Hepatocyte (in vitro differentiated cells): ENCODE measurements around the gene HAND2. TPM values are rescaled to one million over a fixed set of nuclear protein-coding genes. Genes with fewer than 3 reads are reported as not detected.

Experiments used
- DNase-seq: peaks from one replicate; pipeline ENCODE4 v3.0.0-alpha.2; 2016; ENCODE audit warnings: low spot score
- H2AFZ ChIP-seq: fragments of 200-600 bp; sonication (generic); 2 replicates; pipeline ENCODE4 v1.6.0; 2016; ENCODE audit warnings: antibody characterized with exemption, mild to moderate bottlenecking
- H3K27ac ChIP-seq: fragments of 200-600 bp; sonication (generic); 2 replicates; pipeline ENCODE4 v1.5.1; 2016; ENCODE audit warnings: mild to moderate bottlenecking
- H3K27me3 ChIP-seq: fragments of 200-600 bp; sonication (generic); 2 replicates; pipeline ENCODE4 v1.6.1; 2016
- H3K36me3 ChIP-seq: fragments of 200-600 bp; sonication (generic); replicated peaks from 2 replicates; pipeline ENCODE4 v1.5.1; 2016; ENCODE audit warnings: low read depth; ENCODE audit not compliant: insufficient read depth
- H3K4me1 ChIP-seq: fragments of 200-600 bp; sonication (generic); 2 replicates; pipeline ENCODE4 v1.5.1; 2016; ENCODE audit warnings: mild to moderate bottlenecking, moderate library complexity; ENCODE audit not compliant: insufficient read depth
- H3K4me2 ChIP-seq: fragments of 200-600 bp; sonication (generic); 2 replicates; pipeline ENCODE4 v1.6.0; 2016
- H3K4me3 ChIP-seq: fragments of 200-600 bp; sonication (generic); 2 replicates; pipeline ENCODE4 v1.5.1; 2016; ENCODE audit warnings: mild to moderate bottlenecking
- H3K79me2 ChIP-seq: fragments of 200-600 bp; sonication (generic); 2 replicates; pipeline ENCODE4 v1.6.0; 2017; ENCODE audit warnings: mild to moderate bottlenecking
- H3K9me2 ChIP-seq: fragments of 200-600 bp; sonication (generic); replicated peaks from 2 replicates; pipeline ENCODE4 v1.6.0; 2017; ENCODE audit warnings: mild to moderate bottlenecking; ENCODE audit not compliant: insufficient read depth
- H3K9me3 ChIP-seq: fragments of 200-600 bp; sonication (generic); 2 replicates; pipeline ENCODE4 v1.5.1; 2016; ENCODE audit warnings: low read depth, mild to moderate bottlenecking
- H4K20me1 ChIP-seq: fragments of 200-600 bp; sonication (generic); 2 replicates; pipeline ENCODE4 v1.6.0; 2016; ENCODE audit warnings: mild to moderate bottlenecking; ENCODE audit not compliant: insufficient read depth, poor library complexity, severe bottlenecking
- EZH2 ChIP-seq: fragments of 200-600 bp; sonication (generic); IDR thresholded peaks from 2 replicates; pipeline ENCODE4 v1.6.1; 2016; ENCODE audit warnings: antibody characterized with exemption, mild to moderate bottlenecking, borderline replicate concordance
- EZH2phosphoT487 ChIP-seq: fragments of 200-600 bp; sonication (generic); IDR thresholded peaks from one replicate; pipeline ENCODE4 v1.6.1; 2018; ENCODE audit warnings: antibody characterized with exemption, mild to moderate bottlenecking, low read depth, moderate library complexity; ENCODE audit not compliant: unreplicated experiment, severe bottlenecking
- WGBS: methylation state at CpG from one replicate; pipeline ENCODE4 v1.1.6; 2016; ENCODE audit warnings: low lambda C conversion rate; ENCODE audit errors: missing lambda C conversion rate; 5-methylcytosine and 5-hydroxymethylcytosine counted together
- polyA plus RNA-seq: library from polyadenylated mRNA; unstranded; fragments of >200 nt; fragmentation: Nextera tagmentation; extraction: Ambion mirVana; gene quantifications from 2 replicates; pipeline ENCODE4 v1.2.1, GENCODE V29; 2016
- total RNA-seq: library from RNA; depleted of rRNA; stranded (reverse); fragments of >200 nt; gene quantifications from 2 replicates; pipeline ENCODE4 v1.2.3, GENCODE V29; 2014
- TF ChIP-seq, protein P1 (sequence below): fragments of 200-600 bp; sonication (generic); IDR thresholded peaks from 2 replicates; pipeline ENCODE4 v1.5.1; 2016; ENCODE audit warnings: antibody characterized with exemption, mild to moderate bottlenecking; ENCODE audit not compliant: poor library complexity

HAND2 gene
- total and polyA plus RNA-seq, 2 experiments from 2014 or later: 69.7 to 141 TPM

DNA sequence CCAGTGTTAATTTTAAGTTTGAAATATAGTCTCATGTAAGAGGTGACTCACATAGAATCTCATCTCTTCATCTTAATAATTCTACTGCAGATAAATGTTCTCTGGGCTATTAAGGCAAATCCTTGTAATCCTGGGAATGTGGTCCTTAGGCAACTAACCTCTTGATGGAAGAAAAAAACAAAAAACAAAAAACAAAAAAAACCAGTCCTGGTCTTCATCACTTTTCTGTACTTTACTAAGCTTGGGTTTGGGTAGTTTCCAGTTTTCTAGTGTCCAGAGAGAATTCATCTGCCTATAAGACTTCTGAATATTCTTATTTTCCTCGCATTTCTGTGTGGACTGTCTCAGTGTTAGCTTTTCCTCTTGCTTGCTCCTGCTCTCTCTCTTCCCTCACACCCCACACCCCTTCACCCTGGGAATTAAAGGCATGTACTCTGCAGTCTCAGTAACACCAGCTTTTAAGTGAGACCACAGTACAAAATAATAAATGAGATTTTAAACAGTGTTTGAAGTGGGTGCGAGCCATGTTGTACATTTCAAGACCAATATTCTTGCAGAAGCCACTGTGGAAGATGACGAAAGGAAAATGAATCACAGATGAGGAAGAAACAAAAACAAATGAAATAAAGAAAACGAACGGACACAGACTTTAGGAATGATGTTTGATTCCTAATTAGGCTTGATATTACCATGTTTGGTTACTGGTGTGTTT lies 51.7 kb downstream of the HAND2 start:
- Histone ChIP-seq H3K27ac (peak overlapping the region; percentile 7), H3K9me3 (no peaks in the 10 kb centered on the region), H2AFZ (no peak overlapping the region), H3K4me3 (no peak overlapping the region), H3K9me2 (no peaks in the 10 kb centered on the region), H3K36me3 (no peaks in the 10 kb centered on the region), H3K4me1 (no peaks in the 10 kb centered on the region), H3K4me2 (no peak overlapping the region), H3K27me3 (no peaks in the 10 kb centered on the region), H4K20me1 (no peaks in the 10 kb centered on the region), H3K79me2 (no peaks in the 10 kb centered on the region)
- no peak for DNase-seq
- TF ChIP-seq EZH2phosphoT487 (no peak), EZH2 (no peak)
- TF ChIP-seq, protein P1, sequence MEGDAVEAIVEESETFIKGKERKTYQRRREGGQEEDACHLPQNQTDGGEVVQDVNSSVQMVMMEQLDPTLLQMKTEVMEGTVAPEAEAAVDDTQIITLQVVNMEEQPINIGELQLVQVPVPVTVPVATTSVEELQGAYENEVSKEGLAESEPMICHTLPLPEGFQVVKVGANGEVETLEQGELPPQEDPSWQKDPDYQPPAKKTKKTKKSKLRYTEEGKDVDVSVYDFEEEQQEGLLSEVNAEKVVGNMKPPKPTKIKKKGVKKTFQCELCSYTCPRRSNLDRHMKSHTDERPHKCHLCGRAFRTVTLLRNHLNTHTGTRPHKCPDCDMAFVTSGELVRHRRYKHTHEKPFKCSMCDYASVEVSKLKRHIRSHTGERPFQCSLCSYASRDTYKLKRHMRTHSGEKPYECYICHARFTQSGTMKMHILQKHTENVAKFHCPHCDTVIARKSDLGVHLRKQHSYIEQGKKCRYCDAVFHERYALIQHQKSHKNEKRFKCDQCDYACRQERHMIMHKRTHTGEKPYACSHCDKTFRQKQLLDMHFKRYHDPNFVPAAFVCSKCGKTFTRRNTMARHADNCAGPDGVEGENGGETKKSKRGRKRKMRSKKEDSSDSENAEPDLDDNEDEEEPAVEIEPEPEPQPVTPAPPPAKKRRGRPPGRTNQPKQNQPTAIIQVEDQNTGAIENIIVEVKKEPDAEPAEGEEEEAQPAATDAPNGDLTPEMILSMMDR: no peak
- WGBS: 81% methylated on average over 5 of the region's 5 CpGs

DNA sequence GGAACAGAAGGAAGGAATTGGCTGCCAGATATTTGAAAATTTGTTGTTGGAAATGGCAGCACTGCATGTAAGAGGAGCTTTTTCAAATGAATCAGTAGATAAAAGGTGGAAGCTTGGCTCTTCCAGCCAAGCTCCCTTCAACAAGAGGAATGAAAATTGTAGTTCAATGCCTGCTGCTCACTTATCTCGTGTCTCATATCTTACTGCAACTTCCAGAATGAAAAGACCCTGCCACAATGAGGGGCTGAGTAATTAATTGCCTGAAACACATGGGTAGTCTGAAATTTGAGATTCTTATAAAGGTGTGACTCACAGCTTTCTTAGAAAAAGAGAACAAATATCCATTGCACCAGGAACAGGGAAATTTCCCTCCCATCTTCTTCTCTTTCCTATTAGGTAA lies 53.0 kb downstream of the HAND2 start:
- WGBS: 38% methylated on average over 1 of the region's 1 CpG
- no peak overlapping the region for H3K4me3 ChIP-seq
- no peak overlapping the region for H3K4me2 ChIP-seq
- no peaks in the 10 kb centered on the region for H3K36me3 ChIP-seq
- no peak for DNase-seq
- no peaks in the 10 kb centered on the region for H3K9me2 ChIP-seq
- no peak overlapping the region for H2AFZ ChIP-seq
- no peak overlapping the region for H3K27ac ChIP-seq
- H3K9me3 ChIP-seq: no peaks in the 10 kb centered on the region
- no peaks in the 10 kb centered on the region for H4K20me1 ChIP-seq
- H3K79me2 ChIP-seq: no peaks in the 10 kb centered on the region
- H3K4me1 ChIP-seq: no peaks in the 10 kb centered on the region
- TF ChIP-seq EZH2phosphoT487 (no peak), EZH2 (no peak)
- TF ChIP-seq, protein P1: no peak
- H3K27me3 ChIP-seq: no peaks in the 10 kb centered on the region

Other genes starting within 250 kb of the HAND2 start
- 50.9 and 62.3 TPM in 2 replicates for gene HMGB2, start 195.9 kb downstream of the HAND2 start, total RNA-seq
- gene HMGB2, start 195.9 kb downstream of the HAND2 start, polyA plus RNA-seq: 84.4 and 87.0 TPM in 2 replicates
- 16.5 and 17.5 TPM in 2 replicates for gene SAP30, start 159.3 kb downstream of the HAND2 start, total RNA-seq
- 26.4 and 28.2 TPM in 2 replicates for gene SAP30, start 159.3 kb downstream of the HAND2 start, polyA plus RNA-seq
- 2.1 and 3.5 TPM in 2 replicates for gene SCRG1, start 131.1 kb downstream of the HAND2 start, total RNA-seq
- gene SCRG1, start 131.1 kb downstream of the HAND2 start, polyA plus RNA-seq: 5.1 and 6.1 TPM in 2 replicates